ENCODE results near the gene C2orf15. TPM values are rescaled to one million over a fixed set of nuclear protein-coding genes. Genes with fewer than 3 reads are reported as not detected.
"Not testable (repeated sequence)": the region's sequence is repeated elsewhere in the genome, so short reads cannot be mapped to it uniquely, and the experiment has no call there.

The C2orf15 gene
- 1 to 10 TPM in 2 of 12 donors, under 1 TPM in 7, not detected in 3; 0.27 to 1.8 (median 0.48) TPM for polyA plus RNA-seq (ENCODE audit: insufficient read length in 12 of 12)
- long read RNA-seq, donor 1, partial matches to known transcripts = 0 of 2 reads
- long read RNA-seq, donor 1, other reads (novel, unspliced or antisense) = 0 of 2 reads
- long read RNA-seq, donor 2 = 0 reads
- long read RNA-seq, donor 3 = 0 reads
- long read RNA-seq, donor 4, partial matches to known transcripts = 0 of 1 reads
- long read RNA-seq, donor 4, other reads (novel, unspliced or antisense) = 0 of 1 reads
- long read RNA-seq, donor 5 = 0 reads
- long read RNA-seq, donor 6 = 0 reads
- long read RNA-seq, donor 7 = 0 reads
- long read RNA-seq, donor 8 = 0 reads
- long read RNA-seq, donor 9 = 0 reads
- long read RNA-seq, donor 10 = 0 reads
- long read RNA-seq, donor 11 = 0 reads

- DNase-seq = peak; percentile 86
Observed at GRCh38 chr2:99141110-99142108, at the start of gene C2orf15. C2orf15 (plus strand) TSS chr2:99141707; CDS start chr2:99150559, 8,852 bp downstream.

- no peak for DNase-seq
Observed at GRCh38 chr2:99096728-99097127, 44.8 kb upstream of the C2orf15 start.

- peak; percentile 25 for DNase-seq
Observed at GRCh38 chr2:99101697-99102096, 39.8 kb upstream of the C2orf15 start.

- DNase-seq = no peak
Observed at GRCh38 chr2:99104006-99104405, 37.5 kb upstream of the C2orf15 start.

GRCh38 chr2:99106913-99107312 lies 34.6 kb upstream of the C2orf15 start:
- no peak for DNase-seq

- DNase-seq = no peak
Observed at GRCh38 chr2:99111236-99111635, 30.3 kb upstream of the C2orf15 start.

GRCh38 chr2:99111945-99112344 lies 29.6 kb upstream of the C2orf15 start:
- DNase-seq = no peak

- DNase-seq = no peak
Observed at GRCh38 chr2:99112617-99113016, 28.9 kb upstream of the C2orf15 start.

- DNase-seq = no peak
Observed at GRCh38 chr2:99127981-99128380, 13.5 kb upstream of the C2orf15 start.

- not testable (repeated sequence) for DNase-seq
Observed at GRCh38 chr2:99135044-99135556, 6.4 kb upstream of the C2orf15 start.

GRCh38 chr2:99139003-99139402 lies 2.5 kb upstream of the C2orf15 start:
- no peak for DNase-seq

- DNase-seq = no peak
Observed at GRCh38 chr2:99140056-99140859, 1.2 kb upstream of the C2orf15 start.

GRCh38 chr2:99140860-99141109 lies 722 bp upstream of the C2orf15 start:
- no peak for DNase-seq

- DNase-seq = no peak
Observed at GRCh38 chr2:99150706-99151105, 9.2 kb downstream of the C2orf15 start.

GRCh38 chr2:99152199-99152895 lies 10.8 kb downstream of the C2orf15 start:
- no peak for DNase-seq

GRCh38 chr2:99153921-99154604 lies 12.6 kb downstream of the C2orf15 start:
- DNase-seq = peak; percentile 16

GRCh38 chr2:99154643-99155536 lies 13.4 kb downstream of the C2orf15 start, which contains the start of the genes LIPT1 and TSGA10:
LIPT1 (plus strand) TSS chr2:99154967; CDS start chr2:99161958, 6,991 bp downstream.
TSGA10 (minus strand) TSS chr2:99154942; CDS start chr2:99109439, 45,503 bp downstream.
- DNase-seq = peak; percentile 93

- no peak for DNase-seq
Observed at GRCh38 chr2:99156891-99157290, 15.4 kb downstream of the C2orf15 start.

GRCh38 chr2:99158599-99158998 lies 17.1 kb downstream of the C2orf15 start:
- no peak for DNase-seq
